ENCODE data around the gene ACSS1. TPM values are rescaled to one million over a fixed set of nuclear protein-coding genes. Genes with fewer than 3 reads are reported as not detected.

ACSS1 gene
- total RNA-seq, 1 donor from 2014 or later, result 7.3 TPM

DNA sequence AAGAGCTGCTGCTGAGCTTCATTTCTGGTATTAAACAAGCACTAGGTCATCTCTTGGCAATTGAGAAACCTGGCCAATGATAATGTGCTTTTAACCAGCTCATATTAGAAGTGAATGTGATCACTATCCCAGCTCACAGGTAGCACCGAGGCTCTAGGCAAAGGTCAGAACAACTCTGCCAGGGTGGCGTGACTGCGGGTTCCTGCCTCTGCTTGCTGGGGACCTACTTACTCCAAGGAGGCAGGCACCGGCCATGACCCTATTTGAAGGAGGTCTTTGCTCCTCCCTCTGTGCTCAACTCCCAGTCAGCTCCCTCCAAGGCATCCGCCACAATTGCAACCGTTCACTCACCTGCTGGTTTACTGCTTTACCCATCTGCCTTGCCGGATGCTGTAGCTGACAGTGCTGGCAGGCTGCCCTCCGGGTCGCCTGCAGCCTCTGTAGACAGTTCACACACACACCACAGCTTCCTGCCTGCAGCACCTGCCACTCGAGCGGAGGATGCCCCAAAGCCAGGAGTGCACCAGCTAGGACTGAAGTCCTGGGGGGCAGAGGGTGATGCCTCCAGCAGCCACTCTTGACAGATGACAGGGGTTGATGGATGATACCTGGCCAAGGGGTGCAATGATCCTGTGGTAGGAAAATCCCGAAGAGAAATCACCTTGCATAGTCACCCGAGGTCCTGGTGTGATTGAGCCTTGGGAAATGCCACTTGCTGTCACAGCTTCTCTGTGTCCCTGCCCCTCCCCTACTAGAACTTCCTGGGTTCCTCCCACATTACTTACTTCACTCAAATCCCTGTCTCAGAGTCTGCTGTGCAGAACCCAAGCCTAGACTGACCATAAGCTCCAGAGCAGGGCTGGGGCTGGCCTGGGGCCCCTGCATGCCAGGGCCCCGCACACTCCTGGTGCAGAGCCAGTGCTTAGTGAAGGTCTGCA lies 32.8 kb upstream of the ACSS1 start:
- Histone ChIP-seq H3K4me3 (ENCODE audit: low read depth, low read length) (no peak overlapping the region), H3K36me3 (ENCODE audit: control insufficient read depth, insufficient read depth, low read length) (no peaks in the 10 kb centered on the region), H3K27me3 (ENCODE audit: control insufficient read depth, insufficient read depth, low read length) (peaks cover 26% of the 10 kb centered on the region)
- TF ChIP-seq, protein P1, sequence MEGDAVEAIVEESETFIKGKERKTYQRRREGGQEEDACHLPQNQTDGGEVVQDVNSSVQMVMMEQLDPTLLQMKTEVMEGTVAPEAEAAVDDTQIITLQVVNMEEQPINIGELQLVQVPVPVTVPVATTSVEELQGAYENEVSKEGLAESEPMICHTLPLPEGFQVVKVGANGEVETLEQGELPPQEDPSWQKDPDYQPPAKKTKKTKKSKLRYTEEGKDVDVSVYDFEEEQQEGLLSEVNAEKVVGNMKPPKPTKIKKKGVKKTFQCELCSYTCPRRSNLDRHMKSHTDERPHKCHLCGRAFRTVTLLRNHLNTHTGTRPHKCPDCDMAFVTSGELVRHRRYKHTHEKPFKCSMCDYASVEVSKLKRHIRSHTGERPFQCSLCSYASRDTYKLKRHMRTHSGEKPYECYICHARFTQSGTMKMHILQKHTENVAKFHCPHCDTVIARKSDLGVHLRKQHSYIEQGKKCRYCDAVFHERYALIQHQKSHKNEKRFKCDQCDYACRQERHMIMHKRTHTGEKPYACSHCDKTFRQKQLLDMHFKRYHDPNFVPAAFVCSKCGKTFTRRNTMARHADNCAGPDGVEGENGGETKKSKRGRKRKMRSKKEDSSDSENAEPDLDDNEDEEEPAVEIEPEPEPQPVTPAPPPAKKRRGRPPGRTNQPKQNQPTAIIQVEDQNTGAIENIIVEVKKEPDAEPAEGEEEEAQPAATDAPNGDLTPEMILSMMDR (IDR thresholded peaks at IDR 0.05; ENCODE audit: insufficient read depth, low read length, poor library complexity, severe bottlenecking), result no peak
- DNase-seq (ENCODE audit: low read depth), result no peak

DNA sequence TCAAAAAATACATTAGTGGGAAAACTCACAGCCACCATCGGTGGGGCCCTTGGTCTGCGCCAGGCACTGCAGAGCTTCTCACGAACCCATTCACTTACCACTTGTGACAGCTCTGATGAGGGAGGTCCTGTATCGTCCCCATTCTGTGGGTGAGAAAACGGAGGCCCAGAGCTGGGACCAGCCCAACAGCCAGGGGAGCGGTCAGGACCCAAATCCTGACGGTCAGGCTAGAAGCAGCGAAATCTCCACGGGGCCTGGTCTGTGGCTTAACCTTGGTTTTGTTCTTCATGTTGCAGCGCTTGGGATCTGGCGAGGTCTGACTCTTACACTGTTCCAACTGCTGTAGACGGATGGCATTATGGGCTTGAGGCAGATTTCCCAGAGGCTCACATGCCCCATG lies 31.7 kb upstream of the ACSS1 start:
- peaks cover 37% of the 10 kb centered on the region for H3K27me3 ChIP-seq (ENCODE audit: control insufficient read depth, insufficient read depth, low read length)

DNA sequence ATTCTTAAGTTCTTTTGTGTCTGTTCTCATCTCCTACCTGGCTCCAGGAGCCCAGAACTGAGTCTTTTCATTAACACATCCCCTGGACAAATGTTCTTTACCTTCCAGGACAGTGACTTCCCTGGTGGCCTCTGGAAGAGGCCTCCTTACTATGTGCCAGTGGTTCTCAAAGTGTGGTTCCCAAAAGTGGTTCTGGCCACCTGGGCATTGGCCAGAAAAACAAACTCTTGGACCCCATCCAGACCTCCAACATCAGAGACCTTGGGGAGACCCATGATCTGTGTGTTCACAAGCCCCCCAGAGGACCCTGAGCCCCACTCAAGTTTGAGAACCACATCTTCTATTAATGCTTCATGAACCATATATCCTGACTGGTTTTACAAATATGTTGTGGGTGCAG lies 31.2 kb upstream of the ACSS1 start:
- Histone ChIP-seq H3K27me3 (ENCODE audit: control insufficient read depth, insufficient read depth, low read length) (peaks cover 42% of the 10 kb centered on the region), H3K36me3 (ENCODE audit: control insufficient read depth, insufficient read depth, low read length) (no peaks in the 10 kb centered on the region), H3K4me3 (ENCODE audit: low read depth, low read length) (no peak overlapping the region)
- DNase-seq (ENCODE audit: low read depth), result no peak
- TF ChIP-seq, protein P1 (IDR thresholded peaks at IDR 0.05; ENCODE audit: insufficient read depth, low read length, poor library complexity, severe bottlenecking), result no peak

More for the DNA sequence above, 31.7 kb upstream of the ACSS1 start:
- Histone ChIP-seq H3K4me3 (ENCODE audit: low read depth, low read length) (no peak overlapping the region), H3K36me3 (ENCODE audit: control insufficient read depth, insufficient read depth, low read length) (no peaks in the 10 kb centered on the region)
- TF ChIP-seq, protein P1 (IDR thresholded peaks at IDR 0.05; ENCODE audit: insufficient read depth, low read length, poor library complexity, severe bottlenecking), result no peak
- DNase-seq (ENCODE audit: low read depth), result no peak

DNA sequence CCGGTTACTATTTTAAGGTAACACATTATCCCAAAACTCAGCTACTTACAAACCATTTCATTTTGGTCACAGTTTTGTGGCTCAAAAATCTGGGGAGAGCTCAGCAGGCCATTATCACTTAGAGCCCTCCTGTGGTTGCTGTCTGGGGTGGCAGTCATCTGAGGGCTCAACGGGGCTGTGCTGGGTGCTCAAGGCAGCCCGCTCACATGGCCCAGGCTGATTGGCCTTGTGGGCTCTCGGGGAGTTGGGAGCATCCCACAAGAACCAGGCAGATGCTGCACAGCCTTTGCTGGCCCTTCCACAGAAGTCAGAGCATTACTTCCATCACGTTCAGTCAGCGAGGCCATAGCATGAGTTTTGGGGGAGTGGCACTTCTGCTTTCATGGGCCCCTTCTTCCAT lies 30.3 kb upstream of the ACSS1 start:
- DNase-seq (ENCODE audit: low read depth), result no peak
- TF ChIP-seq, protein P1 (IDR thresholded peaks at IDR 0.05; ENCODE audit: insufficient read depth, low read length, poor library complexity, severe bottlenecking), result no peak
- H3K27me3 ChIP-seq (ENCODE audit: control insufficient read depth, insufficient read depth, low read length), result peaks cover 51% of the 10 kb centered on the region
- no peak overlapping the region for H3K4me3 ChIP-seq (ENCODE audit: low read depth, low read length)
- H3K36me3 ChIP-seq (ENCODE audit: control insufficient read depth, insufficient read depth, low read length), result no peaks in the 10 kb centered on the region

DNA sequence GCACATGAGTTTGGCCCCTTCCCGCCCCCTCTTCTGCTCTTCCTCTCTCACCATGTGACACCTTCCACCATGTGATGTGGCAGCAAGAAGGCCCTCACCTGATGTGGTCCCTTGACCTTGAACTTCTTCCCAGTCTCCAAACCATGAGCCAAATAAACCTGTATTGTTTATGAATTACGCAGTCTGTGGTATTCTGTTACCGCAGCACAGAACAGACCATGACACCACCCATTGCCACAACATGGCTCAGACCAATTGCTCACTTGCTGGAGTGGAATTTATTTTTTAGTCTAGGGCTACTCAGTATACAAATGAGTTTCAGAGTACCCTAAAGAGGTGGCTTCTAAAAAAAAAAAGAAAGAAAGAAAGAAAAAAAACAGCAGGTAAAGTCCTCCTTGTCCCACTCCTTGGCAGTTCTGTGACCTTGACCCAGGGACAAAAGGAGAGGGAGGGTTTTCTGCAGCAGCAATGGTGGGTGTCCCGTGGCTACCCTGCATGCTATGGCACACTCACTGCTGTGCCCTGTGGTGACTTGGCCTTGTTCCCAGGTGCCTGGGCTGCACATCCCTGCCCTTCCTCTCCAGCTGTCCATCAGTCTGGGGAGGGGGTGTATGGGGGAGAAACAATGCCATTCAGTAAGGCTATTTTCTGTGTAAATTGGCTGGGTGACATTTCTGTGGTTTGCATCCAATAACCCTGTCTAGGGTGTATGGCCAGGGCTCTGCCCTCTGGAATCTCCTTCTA lies 29.4 kb upstream of the ACSS1 start:
- TF ChIP-seq, protein P1 (IDR thresholded peaks at IDR 0.05; ENCODE audit: insufficient read depth, low read length, poor library complexity, severe bottlenecking), result no peak
- H3K4me3 ChIP-seq (ENCODE audit: low read depth, low read length), result no peak overlapping the region
- no peak for DNase-seq (ENCODE audit: low read depth)
- H3K27me3 ChIP-seq (ENCODE audit: control insufficient read depth, insufficient read depth, low read length), result peaks cover 60% of the 10 kb centered on the region
- H3K36me3 ChIP-seq (ENCODE audit: control insufficient read depth, insufficient read depth, low read length), result no peaks in the 10 kb centered on the region

Data from kidney epithelial cell (primary cell).